ENCODE results near the gene TM4SF5.

- TF ChIP-seq POLR2A (IDR thresholded peaks at IDR 0.05; ENCODE audit: low read depth, low read length) (no peak), POLR2AphosphoS5 (IDR thresholded peaks at IDR 0.05; ENCODE audit: low read depth, low read length) (no peak), TAF1 (IDR thresholded peaks at IDR 0.05; ENCODE audit: borderline replicate concordance, low read depth, low read length) (no peak)
Measured at GRCh38 chr17:4786106-4786511, 14.4 kb downstream of the TM4SF5 start, which contains the start of gene VMO1.

All from GM12892 (cell line).